Caco-2 (cell line): ENCODE results near the gene RIMS3. TPM values are rescaled to one million over a fixed set of nuclear protein-coding genes. Genes with fewer than 3 reads are reported as not detected.

Experiments used
- BruUV-seq: library from RNA; stranded (reverse); fragments of 400-500 nt; replicated peaks from 2 replicates; lab custom pipeline; 2021; lab: Mats Ljungman, UMichigan
- CTCF ChIA-PET: fragments of 300-600 bp; sonication (Branson Sonifier 250); formaldehyde crosslinking; loops from one replicate; lab custom pipeline; 2022; ENCODE audit warnings: antibody characterized with exemption; lab: Charles Lee
- POLR2A ChIA-PET: fragments of 300-600 bp; sonication (Branson Sonifier 250); formaldehyde crosslinking; loops from one replicate; lab custom pipeline; 2022; ENCODE audit warnings: antibody characterized with exemption; lab: Charles Lee
- DNase-seq, 2 experiments: peaks; one replicate each; pipeline versions ENCODE4 v3.0.0 to v3.0.0-alpha.2; 2020 to 2022
- H3K27me3 ChIP-seq: replicated peaks from 2 replicates; pipeline ENCODE4 v1.6.0; 2011; ENCODE audit warnings: low read length; ENCODE audit not compliant: control insufficient read depth, insufficient read depth
- H3K36me3 ChIP-seq: 2 replicates; pipeline ENCODE4 v1.5.1; 2011; ENCODE audit warnings: low read length; ENCODE audit not compliant: control insufficient read depth, insufficient read depth
- H3K4me1 ChIP-seq: fragments of 250-450 bp; sonication (Bioruptor Pico); 2 replicates; pipeline ENCODE4 v1.5.1; 2020; ENCODE audit warnings: mild to moderate bottlenecking
- H3K4me3 ChIP-seq: 2 replicates; pipeline ENCODE4 v1.5.1; 2011; ENCODE audit warnings: low read depth, mild to moderate bottlenecking, control low read depth, low read length
- H3K9me3 ChIP-seq: fragments of 250-450 bp; sonication (Bioruptor Pico); 2 replicates; pipeline ENCODE4 v1.5.1; 2020; ENCODE audit warnings: mild to moderate bottlenecking, moderate library complexity
- H3K27ac Mint-ChIP-seq: one replicate; pipeline ENCODE4 v1.8.0; 2022; ENCODE audit warnings: mixed read lengths; ENCODE audit not compliant: unreplicated experiment
- H3K27me3 Mint-ChIP-seq: one replicate; pipeline ENCODE4 v1.8.0; 2022; ENCODE audit warnings: mixed read lengths; ENCODE audit not compliant: insufficient read depth, unreplicated experiment
- H3K36me3 Mint-ChIP-seq: one replicate; pipeline ENCODE4 v1.8.0; 2022; ENCODE audit warnings: mild to moderate bottlenecking, mixed read lengths; ENCODE audit not compliant: insufficient read depth, unreplicated experiment
- H3K4me1 Mint-ChIP-seq: one replicate; pipeline ENCODE4 v1.8.0; 2022; ENCODE audit warnings: low read depth, mixed read lengths; ENCODE audit not compliant: unreplicated experiment
- H3K4me3 Mint-ChIP-seq: one replicate; pipeline ENCODE4 v1.8.0; 2022; ENCODE audit warnings: mild to moderate bottlenecking, moderate library complexity, mixed read lengths; ENCODE audit not compliant: unreplicated experiment
- H3K9me3 Mint-ChIP-seq: one replicate; pipeline ENCODE4 v1.8.0; 2022; ENCODE audit warnings: mixed read lengths; ENCODE audit not compliant: unreplicated experiment
- intact Hi-C: fragments of 100-400 bp; cut with micrococcal nuclease; formaldehyde crosslinking; loops from one replicate; pipeline ENCODE4 v1.10.0; 2022; ENCODE audit not compliant: unreplicated experiment
- total RNA-seq: library from RNA; stranded (reverse); gene quantifications from 2 replicates; pipeline ENCODE4 v1.2.3, GENCODE V29; 2022
- TF ChIP-seq, protein P1 (sequence below), 2 experiments: fragments of 200-600 bp in 1 of 2; IDR thresholded peaks; 1 replicate in 1 of 2; 2 replicates in 1 of 2; pipeline versions ENCODE4 v1.5.1 to v1.8.0; 2011 to 2022; ENCODE audit warnings: antibody characterized with exemption in 1 of 2, control low read depth in 1 of 2, inconsistent platforms in 1 of 2, low read depth in 1 of 2, low read length in 1 of 2, mild to moderate bottlenecking in 1 of 2, moderate library complexity in 1 of 2; ENCODE audit not compliant: insufficient read depth in 1 of 2, severe bottlenecking in 1 of 2, unreplicated experiment in 1 of 2

RIMS3 gene
- total RNA-seq, 1 experiment from 2014 or later: 3.1 TPM

DNA sequence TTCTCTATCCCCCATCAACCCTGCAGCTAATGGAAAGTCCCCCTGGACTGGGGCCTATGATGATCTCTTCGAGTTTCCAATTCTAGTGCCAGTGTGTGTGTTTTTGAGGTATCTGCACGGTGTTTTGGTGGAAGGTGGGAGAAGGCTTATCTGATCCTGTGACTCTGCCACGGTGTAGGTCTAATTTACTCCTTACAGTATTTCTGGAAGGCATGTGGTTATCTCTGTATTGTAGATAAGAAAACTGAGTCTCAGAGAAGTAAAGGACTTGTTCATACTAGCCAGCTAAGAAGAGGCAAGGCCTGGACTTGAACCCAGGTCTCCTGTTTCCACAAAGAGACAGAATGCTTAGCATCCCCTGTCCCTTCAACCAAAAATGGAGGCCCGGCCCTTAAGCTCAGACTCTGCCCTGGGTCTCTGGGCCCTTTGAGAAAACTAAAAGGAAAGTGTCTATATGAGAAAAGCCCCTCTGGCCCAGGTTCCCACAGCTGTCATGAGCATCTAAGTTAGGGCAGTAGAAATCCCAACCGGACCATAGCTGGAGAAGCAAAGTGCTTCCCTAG, 20.3 kb downstream of the RIMS3 start:
- Mint-ChIP-seq H3K4me1 (no peaks in the 10 kb centered on the region), H3K27me3 (no peaks in the 10 kb centered on the region), H3K27ac (no peak overlapping the region), H3K4me3 (no peak overlapping the region), H3K36me3 (no peaks in the 10 kb centered on the region), H3K9me3 (no peaks in the 10 kb centered on the region)
- ChIA-PET CTCF (no interaction called here), POLR2A (no interaction called here)
- H3K36me3 ChIP-seq: no peaks in the 10 kb centered on the region
- H3K4me3 ChIP-seq: no peak overlapping the region
- H3K27me3 ChIP-seq: no peaks in the 10 kb centered on the region
- H3K4me1 ChIP-seq: no peaks in the 10 kb centered on the region
- H3K9me3 ChIP-seq: no peaks in the 10 kb centered on the region
- TF ChIP-seq, protein P1, sequence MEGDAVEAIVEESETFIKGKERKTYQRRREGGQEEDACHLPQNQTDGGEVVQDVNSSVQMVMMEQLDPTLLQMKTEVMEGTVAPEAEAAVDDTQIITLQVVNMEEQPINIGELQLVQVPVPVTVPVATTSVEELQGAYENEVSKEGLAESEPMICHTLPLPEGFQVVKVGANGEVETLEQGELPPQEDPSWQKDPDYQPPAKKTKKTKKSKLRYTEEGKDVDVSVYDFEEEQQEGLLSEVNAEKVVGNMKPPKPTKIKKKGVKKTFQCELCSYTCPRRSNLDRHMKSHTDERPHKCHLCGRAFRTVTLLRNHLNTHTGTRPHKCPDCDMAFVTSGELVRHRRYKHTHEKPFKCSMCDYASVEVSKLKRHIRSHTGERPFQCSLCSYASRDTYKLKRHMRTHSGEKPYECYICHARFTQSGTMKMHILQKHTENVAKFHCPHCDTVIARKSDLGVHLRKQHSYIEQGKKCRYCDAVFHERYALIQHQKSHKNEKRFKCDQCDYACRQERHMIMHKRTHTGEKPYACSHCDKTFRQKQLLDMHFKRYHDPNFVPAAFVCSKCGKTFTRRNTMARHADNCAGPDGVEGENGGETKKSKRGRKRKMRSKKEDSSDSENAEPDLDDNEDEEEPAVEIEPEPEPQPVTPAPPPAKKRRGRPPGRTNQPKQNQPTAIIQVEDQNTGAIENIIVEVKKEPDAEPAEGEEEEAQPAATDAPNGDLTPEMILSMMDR (IDR thresholded peaks at IDR 0.05; ENCODE audit: insufficient read depth in 1 of 2, low read depth in 1 of 2, low read length in 1 of 2, severe bottlenecking in 1 of 2, unreplicated experiment in 1 of 2): no peak
- DNase-seq: no peak
- no TSS peak for BruUV-seq
- intact Hi-C loops: no loop called here

DNA sequence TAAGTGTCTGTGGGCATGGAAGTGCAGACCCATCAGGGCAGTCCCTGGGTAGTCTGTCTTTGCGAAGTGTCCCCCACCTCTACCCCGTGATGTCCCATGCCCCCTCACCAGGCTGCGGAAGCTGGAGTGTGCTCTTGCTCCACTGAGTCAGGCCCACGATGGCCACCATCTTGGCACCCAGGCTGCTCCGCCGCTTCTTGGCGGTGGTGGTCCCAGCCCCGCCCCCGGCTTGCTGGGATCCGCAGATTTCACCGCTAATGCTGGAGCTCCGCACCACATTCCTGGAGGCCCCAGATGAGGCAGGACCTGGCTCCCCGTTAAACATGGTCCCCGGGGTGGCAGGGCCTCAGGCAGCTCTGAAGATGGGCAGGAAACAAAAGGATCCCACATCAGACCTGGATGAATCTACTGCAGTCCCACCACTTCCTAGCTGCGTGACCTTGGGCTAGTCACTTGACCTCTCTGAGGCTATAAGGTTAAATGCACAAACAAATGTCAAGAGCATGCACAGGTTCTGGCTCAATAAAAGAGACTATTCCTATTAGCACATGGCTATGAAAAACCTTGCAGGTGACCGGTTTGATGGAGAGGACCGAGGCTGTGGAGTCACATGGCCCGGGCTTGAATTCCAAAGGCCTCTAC, 23.8 kb downstream of the RIMS3 start:
- DNase-seq: no peak
- H3K27me3 Mint-ChIP-seq: no peaks in the 10 kb centered on the region
- H3K36me3 ChIP-seq: no peaks in the 10 kb centered on the region
- no peaks in the 10 kb centered on the region for H3K36me3 Mint-ChIP-seq
- TF ChIP-seq, protein P1 (IDR thresholded peaks at IDR 0.05; ENCODE audit: insufficient read depth in 1 of 2, low read depth in 1 of 2, low read length in 1 of 2, severe bottlenecking in 1 of 2, unreplicated experiment in 1 of 2): no peak
- H3K4me3 Mint-ChIP-seq: no peak overlapping the region
- no peaks in the 10 kb centered on the region for H3K4me1 Mint-ChIP-seq
- no peak overlapping the region for H3K4me3 ChIP-seq
- intact Hi-C loops: no loop called here
- H3K27me3 ChIP-seq: no peaks in the 10 kb centered on the region
- no peak overlapping the region for H3K27ac Mint-ChIP-seq
- CTCF ChIA-PET: no interaction called here
- BruUV-seq: no TSS peak
- no peaks in the 10 kb centered on the region for H3K9me3 ChIP-seq
- H3K4me1 ChIP-seq: no peaks in the 10 kb centered on the region
- POLR2A ChIA-PET: no interaction called here
- H3K9me3 Mint-ChIP-seq: no peaks in the 10 kb centered on the region

GRCh38 chr1:40640314-40641076, 25.0 kb downstream of the RIMS3 start:
- CTCF ChIA-PET: no interaction called here
- no peak for DNase-seq
- intact Hi-C loops: no loop called here
- Mint-ChIP-seq H3K36me3 (no peaks in the 10 kb centered on the region), H3K4me3 (no peak overlapping the region), H3K4me1 (no peaks in the 10 kb centered on the region), H3K27ac (no peak overlapping the region), H3K27me3 (no peaks in the 10 kb centered on the region), H3K9me3 (no peaks in the 10 kb centered on the region)
- H3K9me3 ChIP-seq: no peaks in the 10 kb centered on the region
- TF ChIP-seq, protein P1 (IDR thresholded peaks at IDR 0.05; ENCODE audit: insufficient read depth in 1 of 2, low read depth in 1 of 2, low read length in 1 of 2, severe bottlenecking in 1 of 2, unreplicated experiment in 1 of 2): no peak
- no peak overlapping the region for H3K4me3 ChIP-seq
- H3K36me3 ChIP-seq: no peaks in the 10 kb centered on the region
- POLR2A ChIA-PET: no interaction called here
- no TSS peak for BruUV-seq
- H3K4me1 ChIP-seq: no peaks in the 10 kb centered on the region
- no peaks in the 10 kb centered on the region for H3K27me3 ChIP-seq
